Heart left ventricle (tissue), 16 donors: ENCODE measurements around the gene PLXNB1. TPM values are rescaled to one million over a fixed set of nuclear protein-coding genes. Genes with fewer than 3 reads are reported as not detected.

ENCODE experiments used
- ATAC-seq, 4 donors: fragments of 200-7000 bp; cut with Tn5 transposase; one replicate each; pipeline ENCODE4 v1.9.1; 2020 to 2022; ENCODE audit warnings: moderate library complexity in 4 of 4, mild to moderate bottlenecking in 3 of 4, moderate number of reproducible peaks in 1 of 4
- DNase-seq, 5 donors: peaks; one replicate each; pipeline ENCODE4 v3.0.0-alpha.2; 2020
- H3K27ac ChIP-seq, 12 donors: fragments of 200-600 bp; sonication (generic) in 4 of 12; one replicate each; pipeline versions ENCODE4 v1.5.0 to v1.8.0; 2016 to 2022; ENCODE audit warnings: mild to moderate bottlenecking in 2 of 12
- H3K27me3 ChIP-seq, 9 donors: fragments of 200-600 bp; sonication (generic) in 2 of 9; one replicate each; pipeline versions ENCODE4 v1.5.1 to v1.8.0; 2016 to 2022; ENCODE audit warnings: mild to moderate bottlenecking in 3 of 9
- H3K36me3 ChIP-seq, 9 donors: fragments of 200-600 bp; sonication (generic) in 2 of 9; one replicate each; pipeline versions ENCODE4 v1.5.0 to v1.8.0; 2018 to 2022; ENCODE audit warnings: mild to moderate bottlenecking in 2 of 9
- H3K4me1 ChIP-seq, 12 donors: fragments of 200-600 bp; sonication (generic) in 4 of 12; one replicate each; pipeline versions ENCODE4 v1.5.0 to v1.8.0; 2016 to 2022; ENCODE audit warnings: mild to moderate bottlenecking in 3 of 12
- H3K4me3 ChIP-seq, 12 donors: fragments of 200-600 bp; sonication (generic) in 4 of 12; one replicate each; pipeline versions ENCODE4 v1.5.0 to v1.8.0; 2017 to 2022; ENCODE audit warnings: mild to moderate bottlenecking in 9 of 12, moderate library complexity in 4 of 12
- H3K9me3 ChIP-seq, 12 donors: fragments of 200-600 bp; sonication (generic) in 4 of 12; one replicate each; pipeline versions ENCODE4 v1.5.0 to v1.8.0; 2016 to 2022; ENCODE audit warnings: mild to moderate bottlenecking in 1 of 12
- CTCF ChIP-seq, 12 donors: fragments of 200-600 bp; sonication (generic) in 4 of 12; IDR thresholded peaks; one replicate each; pipeline versions ENCODE4 v1.5.0 to v1.8.0; 2018 to 2022; ENCODE audit warnings: antibody characterized with exemption in 12 of 12, mild to moderate bottlenecking in 5 of 12
- POLR2A ChIP-seq, 2 donors: fragments of 450-650 bp; IDR thresholded peaks; one replicate each; pipeline ENCODE4 v1.6.1; 2017; ENCODE audit warnings: antibody characterized with exemption in 2 of 2, mild to moderate bottlenecking in 2 of 2, moderate library complexity in 2 of 2
- WGBS, 4 donors: extraction: QIAGEN DNeasy Blood & Tissue Kit in 2 of 4; methylation state at CpG; one replicate each; pipeline versions ENCODE4 v1.1.5 to v1.1.7; 2013 to 2018; 5-methylcytosine and 5-hydroxymethylcytosine counted together
- intact Hi-C, 10 donors: fragments of 100-400 bp; cut with DNase I; formaldehyde crosslinking; loops; one replicate each; pipeline versions ENCODE4 v1.11.1 to v1.14.2; 2022
- polyA plus RNA-seq, 2 donors: library from polyadenylated mRNA; stranded (reverse); fragments of 200-250 nt; gene quantifications; one replicate each; pipeline ENCODE4 v1.2.3, GENCODE V29; 2013
- total RNA-seq, 9 donors: library from RNA; depleted of rRNA in 2 of 9; stranded (reverse); fragments of >200 nt in 2 of 9; fragmentation: NEBNext Ultra II Directional in 3 of 9; extraction: Animal tissue kit (Norgen Biotek cat#: 25700) in 3 of 9; gene quantifications; one replicate each; pipeline versions ENCODE4 v1.1.0 to v1.2.4, GENCODE V29; 2016 to 2023
- donor health status: ischemic (EF 13 %, LVEDD 7.1; RV severe dilation, severe dysfunction).
- donor health status: healthy with polysubstance abuse.
- donor health status: DM: no; HTN: yes; CAD: no.
- donor health status: DM: no; HTN: no; CAD: no.
- donor health status: ischemic (EF 25% LVEDD 6.9; RV normal size, moderate dysfunction).
- donor health status: ischemic (EF 25% LVEDD 5.7; RV mildly dilated, moderate dysfunction).
- donor health status: healthy.
- donor health status: DM: yes; HTN: yes; CAD: no.
- donor health status: ischemic (EF 35%, LVEDD 5.7; RV mildly dilated, moderate dysfunction).
- donor health status: nonischemic (EF 11% LVEDD 7.7; RV severe dilation, severe dysfunction).
- donor health status: DM: yes; HTN: yes; CAD: no.
- donor health status: PGD.
- donor health status: ischemic (EF 29% LVEDD 5.4; RV normal size, mild dysfunction).
- donor health status: nonischemic (EF 23%, LVEDD 6.1; RV moderate dilation, normal function).

PLXNB1 gene
- total and polyA plus RNA-seq, 11 donors, result 28.0 to 71.8 (median 46.4) TPM

DNA sequence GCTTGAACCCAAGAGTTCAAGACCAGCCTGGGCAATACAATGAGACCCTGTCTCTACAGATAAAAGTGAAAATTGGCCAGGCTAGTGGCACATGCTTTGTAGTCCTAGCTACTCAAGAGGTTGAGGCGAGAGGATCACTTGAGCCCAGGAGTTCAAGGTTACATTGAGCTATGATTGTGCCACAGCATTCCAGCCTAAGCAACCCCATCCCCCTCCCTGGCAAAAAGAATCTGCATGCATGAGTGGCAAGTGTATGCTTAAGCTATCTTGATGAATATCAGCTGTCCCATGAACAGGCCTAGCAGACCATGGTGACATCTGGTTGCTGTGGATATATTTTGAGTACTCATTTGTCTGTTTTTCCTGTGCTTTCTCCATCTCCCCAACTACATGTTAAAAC is 21.4 kb upstream of the PLXNB1 start:
- Histone ChIP-seq H3K4me1 (peaks cover 4 to 14% (median 10%) of the 10 kb centered on the region in 12 donors), H3K36me3 (peaks cover 0 to 62% (median 52%) of the 10 kb centered on the region in 9 donors), H3K27ac (no peak overlapping the region), H3K4me3 (no peak overlapping the region), H3K9me3 (no peaks in the 10 kb centered on the region), H3K27me3 (no peaks in the 10 kb centered on the region)
- no peak for ATAC-seq
- WGBS, 4 donors, result 43 to 56% (median 52%) methylated on average over 1 of the region's 1 CpG
- no peak for DNase-seq
- intact Hi-C loops, result no loop called here
- TF ChIP-seq POLR2A (IDR thresholded peaks at IDR 0.05), result no peak
- TF ChIP-seq CTCF (IDR thresholded peaks at IDR 0.05), result no peak

DNA sequence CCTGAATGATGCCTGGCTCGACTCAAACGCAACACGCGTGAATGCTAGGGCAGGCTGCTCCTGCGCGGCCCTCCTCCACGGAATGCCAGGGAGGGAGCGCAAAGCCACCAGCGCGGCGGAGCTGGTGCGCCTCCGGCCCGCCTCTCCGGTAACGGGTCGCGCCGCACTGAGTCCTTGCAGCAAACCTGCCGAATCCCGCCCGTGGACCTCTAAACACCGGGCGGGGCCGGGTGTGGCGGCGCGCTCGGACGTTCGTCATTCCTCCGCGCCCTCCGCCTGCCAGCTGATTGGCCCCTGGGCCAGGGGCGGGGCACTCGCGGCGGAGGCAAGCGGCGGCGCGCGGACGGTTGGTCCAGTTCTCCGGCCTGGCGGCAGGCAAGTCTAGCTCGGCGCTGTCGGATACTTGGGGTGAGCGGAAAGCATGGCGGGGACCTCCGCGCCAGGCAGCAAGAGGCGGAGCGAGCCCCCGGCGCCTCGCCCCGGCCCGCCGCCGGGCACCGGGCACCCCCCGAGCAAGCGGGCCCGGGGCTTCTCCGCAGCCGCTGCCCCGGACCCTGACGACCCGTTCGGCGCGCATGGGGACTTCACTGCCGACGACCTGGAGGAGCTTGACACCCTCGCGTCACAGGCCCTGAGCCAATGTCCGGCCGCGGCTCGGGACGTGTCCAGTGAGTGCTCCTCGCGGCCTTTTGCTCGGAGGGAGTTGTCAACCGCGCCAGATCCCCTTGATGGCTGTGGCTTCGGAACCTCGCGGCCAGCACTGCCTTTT is 16.7 kb upstream of the PLXNB1 start, which contains the start of gene ATRIP:
TSS of gene ATRIP (plus strand) at position 313 of the 769 bp plus-strand sequence. CDS start at position 422, 109 bp downstream.
- intact Hi-C loops, result loop anchor here in 2 of 10 donors (5.0 kb wide), 3 partner anchors 101 to 241 kb away; partner anchors contain the start of genes NCKIPSD (in 1 of the 2) and PFKFB4 (in 1 of the 2)
- peaks cover 0 to 51% (median 36%) of the 10 kb centered on the region in 9 donors for H3K36me3 ChIP-seq
- no peaks in the 10 kb centered on the region for H3K9me3 ChIP-seq
- peak; percentile 95 to 99 (median 99) for ATAC-seq
- no peaks in the 10 kb centered on the region for H3K27me3 ChIP-seq
- H3K27ac ChIP-seq, result peak within 1 kb of the TSS; percentile 49 to 94 (median 88)
- 0% methylated on average over 20 to 91 of the region's 91 CpGs for WGBS, 4 donors
- H3K4me3 ChIP-seq, result peak within 1 kb of the TSS; percentile 60 to 98 (median 84)
- peak; percentile 91 to 96 (median 93) for DNase-seq
- TF ChIP-seq CTCF (IDR thresholded peaks at IDR 0.05), result peak in 3 of 12 donors; percentile 8 to 40 (median 9)
- TF ChIP-seq POLR2A (IDR thresholded peaks at IDR 0.05), result peak; percentile 90 to 98
- peaks cover 4 to 31% (median 23%) of the 10 kb centered on the region in 12 donors for H3K4me1 ChIP-seq

DNA sequence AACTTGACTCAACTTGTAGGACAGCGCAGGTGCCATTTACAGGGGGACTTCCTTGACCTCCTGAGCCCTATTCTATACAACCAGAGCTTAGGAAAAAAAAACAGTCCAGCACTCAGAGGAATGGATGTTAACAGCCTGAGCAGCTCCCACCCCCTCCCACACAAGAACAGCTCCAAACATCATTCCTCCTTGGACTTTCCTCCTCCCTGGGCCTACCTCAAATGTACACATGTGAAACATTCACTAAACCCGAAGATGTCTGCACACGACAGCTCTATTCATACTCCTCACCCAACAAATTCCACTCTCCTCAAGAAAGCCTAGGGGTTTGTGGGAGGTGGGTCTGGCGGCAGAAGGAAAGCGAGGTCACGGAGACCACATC is 16.1 kb upstream of the PLXNB1 start:
- WGBS, 4 donors, result 12 to 16% (median 14%) methylated on average over 5 to 6 of the region's 6 CpGs
- no peak for ATAC-seq
- Histone ChIP-seq H3K27ac (peak overlapping the region; percentile 49 to 94 (median 88)), H3K4me1 (peaks cover 4 to 37% (median 28%) of the 10 kb centered on the region in 12 donors), H3K4me3 (peak overlapping the region; percentile 60 to 98 (median 84)), H3K9me3 (no peaks in the 10 kb centered on the region), H3K27me3 (no peaks in the 10 kb centered on the region), H3K36me3 (peaks cover 0 to 51% (median 33%) of the 10 kb centered on the region in 9 donors)
- intact Hi-C loops, result loop anchor here in 2 of 10 donors (5.0 kb wide), 3 partner anchors 101 to 241 kb away; partner anchors contain the start of genes NCKIPSD (in 1 of the 2) and PFKFB4 (in 1 of the 2)
- TF ChIP-seq POLR2A (IDR thresholded peaks at IDR 0.05) (no peak), CTCF (IDR thresholded peaks at IDR 0.05) (no peak)
- no peak for DNase-seq

DNA sequence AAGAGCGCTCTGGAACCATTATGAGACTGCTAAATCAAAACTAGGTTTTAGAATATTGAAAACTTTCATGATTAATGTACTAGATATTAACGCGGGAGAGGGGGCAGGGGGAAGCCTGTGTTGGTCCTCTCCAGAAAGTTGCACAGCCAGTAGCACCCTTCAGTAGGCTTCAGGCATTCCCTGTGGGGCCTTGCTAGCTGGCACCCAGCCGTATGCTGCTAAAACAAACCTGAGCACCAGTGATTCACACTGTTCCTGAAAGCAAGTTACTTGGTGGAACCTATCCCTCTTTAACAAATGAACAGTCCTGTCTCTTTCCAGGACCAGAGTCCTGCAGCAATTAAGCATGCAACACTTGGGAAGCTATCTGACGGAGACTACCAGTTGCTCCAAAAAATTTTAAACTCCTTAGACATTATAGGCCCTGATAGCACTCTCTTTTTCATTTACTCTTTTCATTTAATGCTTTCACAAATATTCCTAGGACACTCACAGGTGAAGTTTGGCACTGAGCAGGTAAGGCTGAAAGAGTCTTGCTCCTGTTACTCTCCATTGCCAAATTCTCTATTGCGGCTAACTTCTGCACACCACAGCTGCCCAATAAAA is 15.5 kb upstream of the PLXNB1 start:
- DNase-seq (no peak), ATAC-seq (no peak)
- Histone ChIP-seq H3K4me3 (peak overlapping the region in 4 of 12 donors; percentile 78 to 96 (median 90)), H3K27ac (no peak overlapping the region), H3K27me3 (no peaks in the 10 kb centered on the region), H3K36me3 (peaks cover 0 to 46% (median 32%) of the 10 kb centered on the region in 9 donors), H3K9me3 (no peaks in the 10 kb centered on the region), H3K4me1 (peaks cover 4 to 40% (median 30%) of the 10 kb centered on the region in 12 donors)
- TF ChIP-seq POLR2A (IDR thresholded peaks at IDR 0.05), result no peak
- TF ChIP-seq CTCF (IDR thresholded peaks at IDR 0.05), result no peak
- intact Hi-C loops, result loop anchor here in 2 of 10 donors (5.0 kb wide), 3 partner anchors 102 to 242 kb away; partner anchors contain the start of genes NCKIPSD (in 1 of the 2) and PFKFB4 (in 1 of the 2)
- WGBS, 4 donors, result 73 to 85% (median 80%) methylated on average over 6 of the region's 6 CpGs
